HG02623 (cell line): ENCODE data around the gene STOX1.
A peak's percentile ranks its signal among the peaks of the same experiment; 100 is the strongest.
"Not testable (repeated sequence)": the region's sequence is repeated elsewhere in the genome, so short reads cannot be mapped to it uniquely, and the experiment has no call there.

Source experiments
- ATAC-seq: cut with Tn5 transposase; IDR thresholded peaks from one replicate; pipeline ENCODE4 v1.9.1; 2021; ENCODE audit warnings: moderate library complexity; ENCODE audit not compliant: unreplicated experiment

Gene STOX1

DNA sequence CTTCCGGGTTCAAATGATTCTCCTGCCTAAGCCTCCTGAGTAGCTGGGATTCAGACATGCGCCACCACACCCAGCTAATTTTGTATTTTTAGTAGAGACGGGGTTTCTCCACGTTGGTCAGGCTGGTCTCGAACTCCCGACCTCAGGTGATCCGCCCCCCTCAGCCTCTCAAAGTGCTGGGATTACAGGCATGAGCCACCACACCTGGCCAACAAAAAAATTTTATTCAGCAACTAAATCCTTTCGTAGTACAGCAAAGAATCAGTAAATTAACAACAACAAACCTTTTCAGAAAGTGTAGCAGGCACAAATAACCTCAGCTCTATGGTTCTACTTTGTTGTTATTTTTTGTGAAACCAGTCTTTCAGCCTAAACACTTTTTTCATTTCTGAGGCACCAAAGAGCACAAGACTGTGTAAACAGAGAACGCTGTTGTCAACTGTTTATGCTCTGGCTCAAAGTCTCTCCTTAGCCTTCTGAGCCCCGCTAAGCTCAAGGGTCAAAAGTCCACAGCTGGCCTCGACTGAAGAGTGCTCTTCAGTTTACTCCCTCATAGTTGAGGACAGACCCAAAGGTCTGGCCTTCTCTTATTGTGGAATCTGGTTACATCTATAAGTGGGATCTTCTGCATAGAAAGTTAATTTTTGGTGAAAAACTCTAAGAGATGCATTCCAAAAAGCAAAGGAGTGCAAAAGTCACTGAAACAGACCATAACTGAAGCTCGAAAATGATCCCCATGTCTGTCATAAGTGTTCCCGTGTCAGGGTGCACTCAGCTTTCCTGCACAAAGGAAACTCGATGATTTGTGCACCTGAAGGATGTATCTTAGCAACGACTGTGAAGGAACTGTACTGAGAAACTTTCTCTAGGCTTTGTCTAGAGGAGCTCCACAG, 49.2 kb downstream of the STOX1 start:
- no peak for ATAC-seq

DNA sequence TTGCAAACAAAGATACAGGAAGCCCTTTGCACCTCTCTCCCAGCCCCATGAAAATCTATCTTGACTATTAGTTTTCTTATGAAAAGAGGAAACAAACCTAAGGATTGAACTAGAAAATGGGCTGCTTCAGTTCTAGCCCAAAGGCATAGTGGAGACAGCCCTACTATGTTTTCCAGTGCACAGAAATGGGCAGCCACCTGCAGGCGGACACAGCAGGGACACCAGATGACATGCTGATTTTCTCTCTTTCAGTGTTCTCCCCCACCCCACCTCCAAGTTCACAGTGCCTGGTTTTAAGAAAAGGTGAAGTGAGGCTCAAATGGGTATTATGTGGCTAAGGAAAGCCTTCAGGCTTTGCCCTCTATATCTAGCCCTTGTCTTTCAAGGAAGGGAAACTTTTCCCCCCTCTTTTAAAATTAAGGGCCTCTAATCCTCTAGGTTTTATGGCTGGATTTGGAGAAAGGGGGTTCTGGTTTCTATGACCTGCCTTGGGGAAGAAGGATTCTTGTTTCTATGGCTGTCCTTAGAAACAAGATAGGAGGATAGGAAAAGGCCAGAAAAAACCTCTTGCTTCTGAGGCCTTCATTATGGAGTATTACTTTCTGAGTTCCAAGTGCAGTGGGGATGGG, 50.3 kb downstream of the STOX1 start:
- ATAC-seq: no peak

- ATAC-seq: no peak
Observed at GRCh38 chr10:68878496-68878895, 51.2 kb downstream of the STOX1 start.

DNA sequence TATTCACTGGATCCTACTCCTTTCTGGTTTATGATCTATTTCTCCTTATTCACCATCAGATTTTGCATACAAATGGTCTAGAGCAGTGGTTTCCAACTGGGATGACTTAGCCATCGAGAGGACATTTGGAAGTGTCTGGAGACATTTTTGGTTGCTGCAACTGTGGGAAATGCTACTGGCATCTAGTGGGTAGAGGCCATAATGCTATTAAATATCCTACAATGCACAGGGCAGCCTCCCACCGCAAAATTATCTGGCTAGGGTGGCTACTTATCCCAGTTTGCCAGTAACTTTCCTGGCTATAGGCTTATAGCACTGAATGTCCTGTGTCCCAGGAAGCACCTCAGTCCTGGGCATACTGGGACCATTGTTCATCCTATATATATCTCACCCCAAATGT, 52.3 kb downstream of the STOX1 start:
- ATAC-seq: no peak

- no peak for ATAC-seq
Observed at GRCh38 chr10:68880181-68880580, 52.9 kb downstream of the STOX1 start.

DNA sequence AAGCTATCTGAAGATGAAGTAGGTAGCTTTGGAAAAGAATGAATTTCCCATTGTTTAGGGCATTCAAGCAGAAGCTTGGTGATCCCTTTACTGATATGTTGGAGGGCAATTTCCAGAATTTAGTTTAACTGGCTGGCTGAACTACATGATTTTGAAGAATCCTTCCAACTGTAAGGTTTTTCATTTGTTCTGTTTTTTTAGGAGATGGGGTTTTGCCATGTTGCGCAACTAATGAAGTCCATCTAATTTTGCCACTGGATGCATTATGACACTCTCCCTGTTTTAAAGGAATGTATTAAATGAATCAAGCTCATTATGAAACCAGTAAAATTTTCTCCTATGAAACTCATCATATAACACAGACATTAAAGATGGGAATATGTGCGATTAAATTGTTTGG, 67.7 kb downstream of the STOX1 start:
- no peak for ATAC-seq

GRCh38 chr10:68897336-68897741, 70.0 kb downstream of the STOX1 start:
- no peak for ATAC-seq

DNA sequence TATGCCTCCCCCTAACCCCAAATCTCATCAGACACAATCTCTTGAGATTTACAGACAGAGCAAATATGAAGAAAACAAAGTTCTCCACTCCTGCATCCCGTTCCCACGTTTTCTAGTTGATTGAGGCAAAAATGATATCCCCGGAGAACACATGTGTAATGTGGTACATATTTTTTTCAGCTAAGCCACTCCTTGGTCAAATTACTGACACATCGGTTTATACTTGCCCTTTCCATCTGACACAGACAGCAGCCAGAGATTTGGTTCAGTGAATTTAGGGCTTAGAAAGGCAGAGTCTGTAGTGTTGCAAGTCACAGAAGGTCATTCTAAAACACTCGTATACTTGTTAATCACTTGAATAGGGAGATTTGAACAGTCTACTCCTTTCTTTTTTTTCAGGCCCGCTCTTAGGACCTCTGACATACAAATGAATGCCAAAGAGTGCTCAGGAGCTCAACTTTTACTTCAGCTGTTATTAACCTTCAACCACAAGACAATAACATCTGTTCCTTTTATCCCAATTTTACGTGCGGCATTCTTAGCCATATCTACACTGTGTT, 71.9 kb downstream of the STOX1 start:
- ATAC-seq: no peak

- peak; percentile 39 for ATAC-seq
Observed at GRCh38 chr10:68900427-68901104, 73.2 kb downstream of the STOX1 start.

- ATAC-seq: peak; percentile 97
Observed at GRCh38 chr10:68901105-68901927, 74.0 kb downstream of the STOX1 start, which contains the start of gene DDX50. TSS of gene DDX50 (plus strand) at chr10:68901315. CDS start at chr10:68901385, 70 bp downstream.

DNA sequence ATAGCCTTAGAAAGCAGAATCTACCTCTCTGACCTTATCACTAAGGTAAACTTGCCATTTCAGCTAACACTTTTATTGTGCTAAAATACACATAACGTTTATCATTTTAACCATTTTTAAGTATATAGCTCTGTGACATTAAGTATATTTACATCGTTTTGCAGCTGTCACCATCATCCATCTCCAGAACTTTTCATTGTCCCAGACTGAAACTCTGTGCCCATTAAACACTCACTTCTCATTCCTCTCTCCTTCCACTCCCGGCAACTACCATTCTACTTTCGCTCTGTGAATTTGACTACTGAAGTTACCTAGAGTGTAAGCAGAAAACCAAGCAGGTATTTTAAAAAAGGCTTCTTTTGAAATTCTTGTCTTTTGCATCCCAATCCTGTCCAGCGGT, 75.1 kb downstream of the STOX1 start:
- ATAC-seq: no peak

DNA sequence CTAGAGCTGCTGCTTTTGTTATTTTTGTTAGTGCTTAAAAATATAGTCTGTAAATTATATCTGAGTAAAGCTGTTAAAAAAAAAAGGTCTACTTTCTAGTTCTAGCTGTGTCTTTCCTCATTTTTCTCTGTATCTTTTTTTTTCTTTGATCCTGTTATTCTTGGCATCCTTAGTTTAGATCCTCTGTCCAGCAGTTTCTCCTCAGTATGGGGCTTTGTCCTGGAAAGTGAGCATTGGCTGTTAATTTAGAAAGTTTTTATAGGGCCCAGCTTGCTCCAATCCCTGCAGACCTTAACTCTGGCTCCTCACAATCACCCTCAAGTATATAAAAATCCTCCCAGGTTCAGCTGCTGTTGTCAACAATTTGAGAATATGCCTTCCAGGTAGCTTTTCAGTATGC, 97.3 kb downstream of the STOX1 start:
- ATAC-seq: no peak

- ATAC-seq: no peak
Observed at GRCh38 chr10:68925489-68925888, 98.2 kb downstream of the STOX1 start.

DNA sequence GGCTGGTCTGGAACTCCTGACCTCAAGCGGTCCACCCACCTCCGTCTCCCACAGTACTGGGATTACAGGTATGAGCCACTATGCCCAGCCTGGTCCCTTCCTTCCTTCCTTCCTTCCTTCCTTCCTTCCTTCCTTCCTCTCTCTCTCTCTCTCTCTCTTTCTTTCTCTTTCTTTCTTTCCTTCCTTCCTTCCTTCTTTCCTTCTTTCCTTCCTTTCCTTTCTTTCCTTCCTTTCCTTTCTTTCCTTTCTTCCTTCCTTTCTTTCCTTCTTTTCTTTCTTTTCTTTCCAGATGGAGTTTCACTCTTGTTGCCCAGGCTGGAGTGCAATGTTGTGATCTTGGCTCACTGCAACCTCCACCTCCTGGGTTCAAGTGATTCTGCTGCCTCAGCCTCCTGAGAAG, 101.8 kb downstream of the STOX1 start:
- not testable (repeated sequence) for ATAC-seq

- not testable (repeated sequence) for ATAC-seq
Observed at GRCh38 chr10:68929888-68930287, 102.6 kb downstream of the STOX1 start.

DNA sequence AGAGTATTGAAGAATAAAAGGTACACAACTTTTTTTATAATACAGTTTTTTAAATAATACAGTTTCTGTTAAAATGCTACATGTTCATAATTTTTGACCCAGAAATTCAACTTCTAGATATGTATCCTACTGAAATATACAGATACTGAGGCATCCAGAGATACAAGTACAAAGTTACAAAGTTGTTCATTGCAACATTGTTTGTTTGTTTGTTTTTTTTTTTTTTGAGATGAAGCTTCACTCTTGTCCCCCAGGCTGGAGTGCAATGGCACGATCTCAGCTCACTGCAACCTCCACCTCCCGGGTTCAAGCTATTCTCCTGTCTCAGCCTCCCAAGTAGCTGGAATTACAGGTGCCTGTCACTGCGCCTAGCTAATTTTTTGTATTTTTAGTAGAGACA, 105.5 kb downstream of the STOX1 start:
- not testable (repeated sequence) for ATAC-seq

GRCh38 chr10:68934994-68935393, 107.7 kb downstream of the STOX1 start:
- no peak for ATAC-seq

- ATAC-seq: no peak
Observed at GRCh38 chr10:68938117-68938516, 110.8 kb downstream of the STOX1 start.

- no peak for ATAC-seq
Observed at GRCh38 chr10:68938884-68939283, 111.6 kb downstream of the STOX1 start.

- not testable (repeated sequence) for ATAC-seq
Observed at GRCh38 chr10:68940917-68941316, 113.6 kb downstream of the STOX1 start.
